Stimulated activated CD8-positive, alpha-beta memory T cell treated with anti-CD3 and anti-CD28 coated beads, Interleukin-2, amount 100 ng/mL, for 1 hour (primary cell): ENCODE results near the gene NNMT.

Experiments
- DNase-seq, 2 donors: peaks; one replicate each; pipeline ENCODE4 v3.0.0-alpha.2; 2020; ENCODE audit warnings: low read depth in 2 of 2

Gene NNMT

GRCh38 chr11:114348200-114349191 lies 52.3 kb downstream of the NNMT start:
- no peak for DNase-seq

- no peak for DNase-seq
These were observed 53.8 kb downstream of the NNMT start for GRCh38 chr11:114350022-114350421.

GRCh38 chr11:114353443-114353842 lies 57.2 kb downstream of the NNMT start:
- no peak for DNase-seq

- no peak for DNase-seq
These were observed 57.9 kb downstream of the NNMT start for GRCh38 chr11:114354076-114354475.

- no peak for DNase-seq
These were observed 62.5 kb downstream of the NNMT start for GRCh38 chr11:114358716-114359115.

- no peak for DNase-seq
These were observed 63.1 kb downstream of the NNMT start for GRCh38 chr11:114359342-114359741.

GRCh38 chr11:114362326-114362725 lies 66.1 kb downstream of the NNMT start:
- no peak for DNase-seq

GRCh38 chr11:114362958-114363357 lies 66.8 kb downstream of the NNMT start:
- no peak for DNase-seq
